ENCODE measurements around the gene STK26. TPM values are rescaled to one million over a fixed set of nuclear protein-coding genes. Genes with fewer than 3 reads are reported as not detected.

The STK26 gene
- polyA plus RNA-seq, 3 donors = 11.7 to 25.1 (median 22.2) TPM

GRCh38 chrX:132037479-132037993 lies 14.4 kb downstream of the STK26 start:
- Histone ChIP-seq H3K36me3 (replicated peaks in 1 of 2; ENCODE audit: control insufficient read depth in 1 of 2, insufficient read depth in 2 of 2, low read length in 2 of 2) (no peaks in the 10 kb centered on the region), H2AFZ (ENCODE audit: insufficient read depth, low read depth, low read length, poor library complexity, severe bottlenecking) (no peak overlapping the region), H3K27ac (ENCODE audit: low read depth in 1 of 2, low read length in 2 of 2) (no peak overlapping the region), H3K4me2 (replicated peaks; ENCODE audit: extremely low read depth, low read length, poor library complexity, severe bottlenecking) (no peak overlapping the region), H3K4me1 (ENCODE audit: control insufficient read depth in 1 of 2, insufficient read depth in 2 of 2, low read length in 2 of 2) (peaks cover 0 to 7% of the 10 kb centered on the region in 2 donors), H3K79me2 (ENCODE audit: insufficient read depth, low read length) (peaks cover 95% of the 10 kb centered on the region), H3K9ac (ENCODE audit: insufficient read depth, low read length, poor library complexity, severe bottlenecking) (no peak overlapping the region), H3K9me3 (replicated peaks in 1 of 2; ENCODE audit: control insufficient read depth in 1 of 2, insufficient read depth in 1 of 2, low read length in 2 of 2) (no peaks in the 10 kb centered on the region), H3K27me3 (ENCODE audit: control insufficient read depth in 2 of 2, insufficient read depth in 2 of 2, low read length in 2 of 2) (peaks cover 0 to 24% of the 10 kb centered on the region in 2 donors), H4K20me1 (ENCODE audit: insufficient read depth, low read length) (peaks cover 20% of the 10 kb centered on the region), H3K4me3 (replicated peaks in 1 of 3; ENCODE audit: low read depth in 2 of 3, low read length in 3 of 3) (no peak overlapping the region)
- H3K27me3 Mint-ChIP-seq (ENCODE audit: low read depth in 3 of 3) = peaks cover 0 to 17% (median 0%) of the 10 kb centered on the region in 3 donors
- no peak overlapping the region for H3K4me3 Mint-ChIP-seq
- H3K36me3 Mint-ChIP-seq = peaks cover 0 to 5% of the 10 kb centered on the region in 2 donors
- no peaks in the 10 kb centered on the region for H3K9me3 Mint-ChIP-seq
- no peak overlapping the region for H3K27ac Mint-ChIP-seq
- DNase-seq = no peak
- intact Hi-C loops (cut with micrococcal nuclease) = no loop called here
- WGBS (ENCODE audit: insufficient coverage) = 90% methylated on average over 3 of the region's 5 CpGs
- TF ChIP-seq, protein P1, sequence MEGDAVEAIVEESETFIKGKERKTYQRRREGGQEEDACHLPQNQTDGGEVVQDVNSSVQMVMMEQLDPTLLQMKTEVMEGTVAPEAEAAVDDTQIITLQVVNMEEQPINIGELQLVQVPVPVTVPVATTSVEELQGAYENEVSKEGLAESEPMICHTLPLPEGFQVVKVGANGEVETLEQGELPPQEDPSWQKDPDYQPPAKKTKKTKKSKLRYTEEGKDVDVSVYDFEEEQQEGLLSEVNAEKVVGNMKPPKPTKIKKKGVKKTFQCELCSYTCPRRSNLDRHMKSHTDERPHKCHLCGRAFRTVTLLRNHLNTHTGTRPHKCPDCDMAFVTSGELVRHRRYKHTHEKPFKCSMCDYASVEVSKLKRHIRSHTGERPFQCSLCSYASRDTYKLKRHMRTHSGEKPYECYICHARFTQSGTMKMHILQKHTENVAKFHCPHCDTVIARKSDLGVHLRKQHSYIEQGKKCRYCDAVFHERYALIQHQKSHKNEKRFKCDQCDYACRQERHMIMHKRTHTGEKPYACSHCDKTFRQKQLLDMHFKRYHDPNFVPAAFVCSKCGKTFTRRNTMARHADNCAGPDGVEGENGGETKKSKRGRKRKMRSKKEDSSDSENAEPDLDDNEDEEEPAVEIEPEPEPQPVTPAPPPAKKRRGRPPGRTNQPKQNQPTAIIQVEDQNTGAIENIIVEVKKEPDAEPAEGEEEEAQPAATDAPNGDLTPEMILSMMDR (IDR thresholded peaks at IDR 0.05) = no peak
- H3K4me1 Mint-ChIP-seq = peaks cover 28% of the 10 kb centered on the region

GRCh38 chrX:132040066-132040465 lies 17.0 kb downstream of the STK26 start:
- Histone ChIP-seq H2AFZ (ENCODE audit: insufficient read depth, low read depth, low read length, poor library complexity, severe bottlenecking) (no peak overlapping the region), H3K9me3 (replicated peaks in 1 of 2; ENCODE audit: control insufficient read depth in 1 of 2, insufficient read depth in 1 of 2, low read length in 2 of 2) (no peaks in the 10 kb centered on the region), H3K79me2 (ENCODE audit: insufficient read depth, low read length) (peaks cover 95% of the 10 kb centered on the region), H3K4me2 (replicated peaks; ENCODE audit: extremely low read depth, low read length, poor library complexity, severe bottlenecking) (no peak overlapping the region), H3K27me3 (ENCODE audit: control insufficient read depth in 2 of 2, insufficient read depth in 2 of 2, low read length in 2 of 2) (peaks cover 0 to 32% of the 10 kb centered on the region in 2 donors), H3K27ac (ENCODE audit: low read depth in 1 of 2, low read length in 2 of 2) (no peak overlapping the region), H4K20me1 (ENCODE audit: insufficient read depth, low read length) (peaks cover 13% of the 10 kb centered on the region), H3K36me3 (replicated peaks in 1 of 2; ENCODE audit: control insufficient read depth in 1 of 2, insufficient read depth in 2 of 2, low read length in 2 of 2) (no peaks in the 10 kb centered on the region), H3K9ac (ENCODE audit: insufficient read depth, low read length, poor library complexity, severe bottlenecking) (no peak overlapping the region), H3K4me3 (replicated peaks in 1 of 3; ENCODE audit: low read depth in 2 of 3, low read length in 3 of 3) (no peak overlapping the region), H3K4me1 (ENCODE audit: control insufficient read depth in 1 of 2, insufficient read depth in 2 of 2, low read length in 2 of 2) (peaks cover 0 to 7% of the 10 kb centered on the region in 2 donors)
- Mint-ChIP-seq H3K9me3 (no peaks in the 10 kb centered on the region), H3K4me1 (peaks cover 27% of the 10 kb centered on the region), H3K4me3 (no peak overlapping the region), H3K27ac (no peak overlapping the region), H3K36me3 (no peaks in the 10 kb centered on the region), H3K27me3 (ENCODE audit: low read depth in 3 of 3) (peaks cover 0 to 21% (median 0%) of the 10 kb centered on the region in 3 donors)
- WGBS (ENCODE audit: insufficient coverage) = no CpG with 5 or more reads among the region's 2 CpGs
- DNase-seq = no peak
- TF ChIP-seq, protein P1 (IDR thresholded peaks at IDR 0.05) = no peak
- intact Hi-C loops (cut with micrococcal nuclease) = no loop called here

All from CD14-positive monocyte (primary cell).